ENCODE data around the gene TRPV4.
A peak's percentile ranks its signal among the peaks of the same experiment; 100 is the strongest.
"Not testable (repeated sequence)": the region's sequence is repeated elsewhere in the genome, so short reads cannot be mapped to it uniquely, and the experiment has no call there.

TRPV4 gene

DNA sequence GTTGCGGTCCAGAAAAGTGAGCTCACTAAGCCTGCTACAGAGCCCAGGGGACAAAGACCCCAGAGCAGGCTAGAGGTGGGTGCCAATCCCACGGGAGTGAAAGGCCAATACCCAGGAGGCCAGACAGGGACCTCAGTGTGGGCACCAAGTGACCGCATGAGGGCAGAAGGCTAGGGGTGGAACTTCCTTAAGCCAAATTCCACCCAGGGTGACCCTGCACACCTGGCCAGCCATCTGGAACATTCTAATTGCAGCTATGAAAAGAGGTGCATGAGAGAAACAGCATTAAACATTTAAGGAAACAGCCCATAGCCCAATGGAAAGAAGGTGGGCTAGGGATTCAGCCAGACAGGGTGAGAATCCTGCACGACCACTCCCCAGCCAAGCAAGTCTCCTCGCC lies 27.8 kb upstream of the TRPV4 start:
- DNase-seq (ENCODE audit: low spot score), result no peak

- DNase-seq (ENCODE audit: low spot score), result no peak
These were observed 25.6 kb upstream of the TRPV4 start for GRCh38 chr12:109858764-109859163.

DNA sequence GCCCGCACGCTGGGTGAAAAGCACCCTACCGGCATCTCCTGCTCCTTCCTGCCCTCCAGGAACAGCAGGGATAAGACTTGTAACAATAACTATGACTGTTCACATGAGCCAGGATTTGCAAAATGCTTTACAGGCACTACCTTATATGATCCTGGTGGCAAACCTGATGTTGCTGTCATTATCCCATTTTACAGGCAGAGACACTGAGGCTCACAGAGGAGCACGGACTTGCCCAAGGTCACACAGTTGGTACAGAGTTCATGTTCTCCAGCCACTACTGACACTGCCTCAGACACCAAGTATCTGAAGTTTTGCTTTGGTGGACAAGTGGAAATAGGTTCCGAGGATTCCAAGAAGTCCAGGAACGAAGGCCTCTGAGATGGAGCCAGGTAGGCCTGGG lies 24.5 kb upstream of the TRPV4 start:
- DNase-seq (ENCODE audit: low spot score), result no peak

DNA sequence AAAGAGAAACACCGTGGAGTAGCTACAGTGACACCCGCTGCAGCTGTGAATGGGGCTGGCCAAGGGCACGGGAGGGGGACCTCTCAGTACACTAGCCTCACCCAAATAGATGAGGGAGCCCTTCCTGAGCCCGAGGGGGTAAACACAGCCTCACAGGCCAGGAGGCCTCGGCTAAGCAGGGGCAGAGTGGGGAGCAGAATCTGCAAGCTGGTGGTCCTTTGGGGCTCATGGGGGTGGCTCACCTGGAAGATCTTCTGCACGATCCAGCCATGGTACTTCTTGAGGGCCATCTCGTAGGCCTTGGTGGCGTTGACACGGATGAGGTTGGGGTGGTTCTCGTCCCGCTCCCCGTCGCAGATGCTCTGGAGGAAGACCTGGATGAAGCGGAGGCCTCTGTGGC lies 22.2 kb upstream of the TRPV4 start:
- no peak for DNase-seq (ENCODE audit: low spot score)

- not testable (repeated sequence) for DNase-seq (ENCODE audit: low spot score)
These were observed 17.3 kb upstream of the TRPV4 start for GRCh38 chr12:109850518-109850917.

DNA sequence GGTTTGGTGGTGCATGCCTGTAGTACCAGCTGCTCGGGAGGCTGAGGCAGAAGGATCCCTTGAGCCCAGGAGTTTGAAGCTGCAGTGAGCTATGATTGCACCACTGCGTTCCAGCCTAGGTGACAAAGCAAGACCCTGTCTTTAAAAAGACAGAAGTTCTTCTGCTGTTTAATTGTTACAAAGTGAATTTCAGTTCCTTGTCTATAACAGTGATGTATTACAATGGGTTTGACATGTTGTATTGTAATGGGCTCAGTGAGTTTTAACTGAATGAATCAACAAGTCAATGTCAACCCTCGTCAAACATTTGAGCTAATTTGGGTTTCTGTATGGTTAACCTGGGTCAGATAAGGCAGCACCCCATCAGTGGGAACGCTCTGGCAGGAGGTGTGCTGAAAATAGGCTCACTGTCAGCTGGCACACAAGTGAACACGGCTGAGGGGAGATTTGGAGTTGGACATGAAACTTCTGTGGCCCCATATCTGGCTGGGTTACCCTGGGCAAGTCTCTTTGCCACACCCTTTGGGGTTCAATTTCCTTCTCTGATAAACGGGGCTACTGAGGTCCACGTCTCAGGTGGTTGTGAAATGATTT lies 14.0 kb upstream of the TRPV4 start:
- DNase-seq (ENCODE audit: low spot score), result no peak

DNA sequence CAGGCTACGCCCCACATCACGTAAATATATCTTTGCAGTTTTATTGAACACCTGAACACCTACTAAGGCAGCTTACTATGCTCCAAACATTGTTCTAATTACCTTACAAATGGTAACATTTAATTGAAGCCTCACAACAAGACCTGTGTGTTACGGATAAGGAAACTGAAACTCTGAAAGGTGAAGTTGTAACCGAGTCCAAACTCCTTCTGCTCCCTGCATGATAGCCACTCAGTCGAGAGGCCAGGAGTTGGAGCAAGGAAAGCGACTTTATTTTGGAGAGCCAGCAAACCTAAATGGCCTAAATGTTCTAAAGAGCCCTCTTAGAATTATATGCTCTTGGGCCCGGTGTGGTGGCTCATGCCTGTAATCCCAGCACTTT lies 12.6 kb upstream of the TRPV4 start:
- DNase-seq (ENCODE audit: low spot score), result no peak

GRCh38 chr12:109844983-109845823 lies 12.0 kb upstream of the TRPV4 start:
- peak; percentile 98 for DNase-seq (ENCODE audit: low spot score)

DNA sequence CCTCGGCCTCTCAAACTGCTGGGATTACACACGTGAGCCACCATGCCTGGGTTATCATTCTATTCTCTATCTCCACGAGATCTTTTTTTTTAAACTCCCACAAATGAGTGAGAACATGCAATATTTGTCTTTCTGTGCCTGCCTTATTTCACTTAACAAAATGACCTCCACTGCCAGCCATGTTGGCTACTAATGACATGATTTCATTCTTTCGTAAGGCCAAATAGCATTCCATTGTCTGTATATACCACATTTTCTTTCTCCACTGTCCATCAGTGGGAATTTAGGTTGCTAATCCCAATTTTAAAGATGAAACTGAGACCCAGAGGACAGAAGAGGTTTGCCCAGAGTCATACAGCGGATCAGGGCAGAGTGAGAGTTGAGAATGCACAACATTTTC lies 10.9 kb upstream of the TRPV4 start:
- DNase-seq (ENCODE audit: low spot score), result no peak

- DNase-seq (ENCODE audit: low spot score), result no peak
These were observed 8.8 kb upstream of the TRPV4 start for GRCh38 chr12:109842021-109842420.

DNA sequence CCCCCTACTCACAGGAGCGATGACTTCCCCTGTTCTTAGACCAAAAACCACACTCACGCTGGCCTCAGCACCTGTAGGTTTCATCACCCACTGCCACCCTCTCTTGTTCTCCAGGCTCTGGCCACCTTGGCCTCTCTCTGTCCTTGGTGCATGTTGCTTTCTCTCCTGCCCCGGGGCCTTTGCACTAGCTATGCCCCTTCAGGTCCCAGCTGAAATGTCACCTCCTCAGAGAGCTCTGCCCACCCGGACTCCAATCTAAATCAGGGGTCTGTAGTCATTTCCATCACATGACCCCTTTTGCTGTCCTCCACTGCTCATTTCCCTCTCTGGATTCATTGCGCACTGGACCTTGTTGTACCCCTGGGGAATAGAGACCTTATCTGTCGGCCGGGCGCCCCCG lies 8.2 kb upstream of the TRPV4 start:
- no peak for DNase-seq (ENCODE audit: low spot score)

- peak; percentile 38 for DNase-seq (ENCODE audit: low spot score)
These were observed 7.3 kb upstream of the TRPV4 start for GRCh38 chr12:109840305-109841074.

GRCh38 chr12:109839444-109839843 lies 6.2 kb upstream of the TRPV4 start:
- DNase-seq (ENCODE audit: low spot score), result no peak

- no peak for DNase-seq (ENCODE audit: low spot score)
These were observed 3.7 kb upstream of the TRPV4 start for GRCh38 chr12:109836916-109837315.

DNA sequence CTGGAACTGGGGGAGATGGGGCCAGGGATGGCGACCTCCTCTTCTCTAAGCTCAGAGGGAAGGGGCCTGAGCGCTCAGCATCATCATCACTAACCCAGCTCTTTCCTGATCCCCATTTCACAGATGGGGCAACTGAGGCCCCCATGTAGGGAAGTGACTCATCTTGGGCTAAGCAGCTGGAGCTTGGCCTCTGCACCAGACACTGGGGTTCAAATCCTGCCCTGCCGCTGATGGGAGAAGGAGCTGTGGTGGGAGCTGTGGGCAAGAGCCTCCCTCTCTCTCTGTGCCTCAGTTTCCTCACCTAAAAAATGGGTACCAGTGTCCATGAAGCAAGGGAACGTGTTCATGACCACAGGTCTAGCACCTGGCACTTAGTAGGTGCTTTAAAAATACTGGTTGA lies 2.6 kb upstream of the TRPV4 start:
- DNase-seq (ENCODE audit: low spot score), result no peak

DNA sequence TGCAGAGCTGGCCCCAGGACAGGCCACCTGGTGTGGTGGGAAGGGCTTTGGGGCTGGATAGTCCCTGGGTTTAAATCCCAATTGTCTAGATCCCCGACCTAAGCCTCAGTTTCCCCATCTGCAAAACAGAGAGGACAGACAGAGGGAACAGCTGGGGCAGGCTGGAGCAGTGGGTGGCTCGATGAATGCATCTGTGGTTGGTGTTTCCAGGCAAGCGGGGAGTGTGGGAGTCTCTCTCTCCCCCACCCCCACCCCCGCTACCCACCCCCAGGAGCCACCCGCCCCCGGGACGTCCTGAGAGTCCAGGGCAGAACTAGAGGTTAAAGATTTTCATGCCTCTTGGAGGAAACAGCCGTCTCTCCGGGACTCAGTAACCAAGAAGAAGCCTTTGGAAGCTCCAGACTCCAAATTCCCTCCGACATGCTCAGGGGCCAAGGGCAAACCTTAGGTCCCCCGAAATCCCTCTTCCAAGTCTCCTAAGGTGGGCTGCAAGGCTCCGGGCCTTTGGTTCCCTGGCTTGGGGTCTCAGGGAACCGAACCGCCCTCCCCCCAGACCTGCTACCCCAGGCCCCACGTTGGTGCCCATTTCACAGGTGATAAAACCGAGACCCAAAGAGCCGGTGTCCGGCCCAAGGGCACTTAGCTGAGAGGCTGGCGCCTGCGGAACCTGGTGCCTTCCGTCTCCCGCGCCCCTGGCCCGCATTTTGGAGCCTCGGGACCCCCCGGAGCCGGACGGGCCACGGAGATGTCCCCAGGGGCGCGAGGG lies 474 bp downstream of the TRPV4 start:
- no peak for DNase-seq (ENCODE audit: low spot score)

- no peak for DNase-seq (ENCODE audit: low spot score)
These were observed 1.3 kb downstream of the TRPV4 start for GRCh38 chr12:109831929-109832328.

DNA sequence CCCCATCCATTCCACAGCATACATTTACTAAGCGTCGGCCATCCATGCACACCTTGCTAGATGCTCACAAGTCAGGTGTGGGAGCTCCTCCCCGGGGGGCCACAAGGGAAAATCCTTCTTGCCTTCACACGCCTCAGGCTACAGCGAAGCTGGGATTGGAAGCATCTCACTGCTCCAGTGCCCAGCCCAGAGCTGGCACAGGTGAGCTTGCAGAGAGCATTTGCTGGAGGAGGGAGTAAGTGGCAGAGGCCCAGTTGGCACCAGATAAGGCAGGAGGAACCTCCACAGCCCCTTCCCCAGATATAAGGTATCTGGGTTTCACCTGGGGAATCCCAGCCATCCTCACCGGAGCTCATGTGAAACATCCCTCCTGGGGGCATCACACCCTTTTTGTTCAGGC lies 1.8 kb downstream of the TRPV4 start:
- no peak for DNase-seq (ENCODE audit: low spot score)

DNA sequence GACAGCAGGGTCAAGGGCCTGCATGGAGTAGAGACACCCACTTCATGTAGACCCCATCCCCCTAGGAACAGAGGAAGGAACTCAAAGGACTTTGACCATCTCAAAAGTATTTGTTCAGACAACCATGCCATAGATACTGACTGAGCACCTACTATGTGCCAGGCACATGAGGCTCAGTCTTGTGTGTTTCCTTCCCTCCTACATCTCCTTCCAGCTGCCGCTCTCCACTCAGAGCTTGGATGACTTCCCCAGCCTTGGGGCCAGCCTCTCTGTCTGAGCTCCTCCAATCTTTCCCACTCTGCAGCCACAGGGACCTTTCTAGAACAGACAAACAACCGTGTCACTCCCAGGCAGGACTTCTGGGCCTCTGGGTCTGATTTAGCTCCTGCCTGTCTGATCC lies 2.5 kb downstream of the TRPV4 start:
- no peak for DNase-seq (ENCODE audit: low spot score)

- no peak for DNase-seq (ENCODE audit: low spot score)
These were observed 2.9 kb downstream of the TRPV4 start for GRCh38 chr12:109830267-109830666.

DNA sequence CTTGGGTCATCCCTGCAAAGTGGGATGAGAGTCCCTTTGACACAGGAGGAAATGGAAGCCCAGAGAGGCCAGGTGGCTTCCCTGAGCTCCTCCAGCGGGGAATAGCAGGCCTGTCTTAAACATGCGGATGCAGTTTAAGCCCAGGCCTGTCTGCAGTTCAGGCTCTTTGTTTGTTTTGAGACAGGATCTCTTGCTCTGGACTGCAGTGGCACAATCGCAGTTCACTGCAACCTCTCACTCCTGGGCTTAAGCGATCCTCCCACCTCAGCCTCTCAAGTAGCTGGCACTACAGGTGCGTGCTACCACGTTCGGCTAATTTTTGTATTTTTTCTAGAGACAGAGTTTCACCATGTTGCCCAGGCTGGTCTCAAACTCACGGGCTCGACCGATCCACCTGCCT lies 3.5 kb downstream of the TRPV4 start:
- no peak for DNase-seq (ENCODE audit: low spot score)

- no peak for DNase-seq (ENCODE audit: low spot score)
These were observed 4.3 kb downstream of the TRPV4 start for GRCh38 chr12:109828754-109829511.
